ENCODE results near the gene AGXT.
A peak's percentile ranks its signal among the peaks of the same experiment; 100 is the strongest.

The AGXT gene

GRCh38 chr2:240916571-240917008 lies 48.0 kb downstream of the AGXT start:
- peak; percentile 88 for DNase-seq

- no peak for DNase-seq
These were observed 48.5 kb downstream of the AGXT start for GRCh38 chr2:240917009-240917683.

- DNase-seq, result no peak
These were observed 49.1 kb downstream of the AGXT start for GRCh38 chr2:240917684-240918257.

- no peak for DNase-seq
These were observed 49.9 kb downstream of the AGXT start for GRCh38 chr2:240918258-240919091.

GRCh38 chr2:240919161-240919781 lies 50.6 kb downstream of the AGXT start:
- no peak for DNase-seq

GRCh38 chr2:240919786-240920782 lies 51.5 kb downstream of the AGXT start:
- DNase-seq, result no peak

- no peak for DNase-seq
These were observed 52.2 kb downstream of the AGXT start for GRCh38 chr2:240920783-240921231.

GRCh38 chr2:240921311-240921994 lies 52.8 kb downstream of the AGXT start:
- peak; percentile 94 for DNase-seq

GRCh38 chr2:240921995-240922244 lies 53.3 kb downstream of the AGXT start:
- DNase-seq, result no peak

- DNase-seq, result no peak
These were observed 53.8 kb downstream of the AGXT start for GRCh38 chr2:240922245-240922981.

GRCh38 chr2:240922982-240923537 lies 54.4 kb downstream of the AGXT start:
- DNase-seq, result no peak

- DNase-seq, result no peak
These were observed 56.6 kb downstream of the AGXT start for GRCh38 chr2:240925191-240925567.

- no peak for DNase-seq
These were observed 57.2 kb downstream of the AGXT start for GRCh38 chr2:240925568-240926515.

- DNase-seq, result no peak
These were observed 58.1 kb downstream of the AGXT start for GRCh38 chr2:240926516-240927389.

GRCh38 chr2:240927390-240927781 lies 58.8 kb downstream of the AGXT start:
- no peak for DNase-seq

- DNase-seq, result no peak
These were observed 60.1 kb downstream of the AGXT start for GRCh38 chr2:240928476-240929363.

GRCh38 chr2:240929364-240930095 lies 60.9 kb downstream of the AGXT start:
- no peak for DNase-seq
